HL-60 (cell line): ENCODE results near the gene CAMK2D.

Experiments used
- CTCF ChIP-seq: IDR thresholded peaks from one replicate; pipeline ENCODE4 v1.5.1; 2011; ENCODE audit warnings: low read length, control low read depth, inconsistent platforms; ENCODE audit not compliant: insufficient read depth
- POLR2AphosphoS5 ChIP-seq: IDR thresholded peaks from 2 replicates; pipeline ENCODE4 v1.6.1; 2012; ENCODE audit warnings: low read depth

DNA sequence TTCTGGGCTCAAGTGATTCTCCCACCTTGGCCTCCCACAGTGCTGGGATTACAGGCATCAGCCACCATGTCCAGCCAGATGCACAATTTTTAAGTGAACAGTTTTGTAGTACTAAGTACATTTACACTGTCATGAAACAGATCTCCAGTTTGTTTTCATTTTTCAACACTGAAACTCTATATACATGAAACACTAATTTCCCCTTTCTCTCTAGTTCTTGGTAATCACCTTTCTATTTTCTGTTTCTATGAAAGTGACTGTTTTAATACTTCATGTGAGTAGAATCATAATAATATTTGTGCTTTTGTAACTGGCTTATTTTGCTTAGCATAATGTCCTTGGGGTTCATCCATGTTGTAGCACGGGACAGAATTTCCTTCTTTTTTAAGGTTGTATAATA is 237.4 kb downstream of the CAMK2D start:
- TF ChIP-seq CTCF, result no peak
- no peak for TF ChIP-seq POLR2AphosphoS5
